NCI-H2196 (cell line): ENCODE data around the gene MYMK.

Source experiments
- DNase-seq: peaks from one replicate; lab custom pipeline; 2025; ENCODE audit not compliant: unreplicated experiment; lab: John Stamatoyannopoulos, UW

MYMK gene

DNA sequence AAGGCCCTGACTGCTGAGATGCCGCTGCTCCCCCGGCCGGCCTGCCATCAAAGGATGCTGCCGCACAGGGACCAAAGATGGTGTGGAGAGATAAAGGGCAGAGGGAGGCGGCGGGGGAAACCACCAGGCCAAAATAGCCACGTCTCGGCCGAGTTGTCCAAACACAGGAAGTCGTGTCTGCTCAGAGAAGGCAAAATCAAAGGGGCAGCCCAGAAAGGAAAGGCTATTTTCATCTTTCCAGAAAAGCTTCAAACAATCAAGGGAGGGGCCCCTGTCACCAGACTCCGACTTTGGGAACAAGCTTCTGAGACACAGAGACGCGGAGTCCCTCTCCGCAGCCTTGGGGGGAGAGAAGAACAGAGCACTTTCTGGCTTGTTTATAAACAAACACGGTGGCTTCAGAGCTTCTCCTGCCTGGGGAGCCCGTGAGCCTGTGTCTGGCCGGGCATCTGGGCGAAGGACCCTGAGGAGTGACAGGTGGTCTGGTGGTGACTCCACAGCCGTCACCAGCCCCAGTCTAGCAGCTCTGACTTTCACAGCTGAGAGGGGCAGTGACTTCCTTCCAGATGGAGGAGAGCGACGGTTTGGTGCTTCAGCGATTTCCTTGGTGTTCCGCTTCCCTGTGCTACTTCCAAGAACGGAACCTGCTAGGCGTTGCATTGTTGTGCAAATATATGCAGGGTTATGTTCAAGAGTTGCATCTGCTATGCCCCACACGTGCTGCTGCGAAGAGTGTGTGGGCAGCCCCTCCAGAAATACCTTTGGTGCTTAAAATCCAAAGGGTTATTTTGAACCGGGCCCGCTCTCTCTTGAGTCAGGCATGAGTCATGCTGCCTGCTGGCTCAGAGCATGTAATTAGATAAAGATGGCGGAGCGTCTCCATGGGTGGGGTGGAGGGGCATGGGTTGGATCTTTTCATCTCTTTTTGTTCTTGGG, 33.7 kb upstream of the MYMK start:
- DNase-seq, result no peak

DNA sequence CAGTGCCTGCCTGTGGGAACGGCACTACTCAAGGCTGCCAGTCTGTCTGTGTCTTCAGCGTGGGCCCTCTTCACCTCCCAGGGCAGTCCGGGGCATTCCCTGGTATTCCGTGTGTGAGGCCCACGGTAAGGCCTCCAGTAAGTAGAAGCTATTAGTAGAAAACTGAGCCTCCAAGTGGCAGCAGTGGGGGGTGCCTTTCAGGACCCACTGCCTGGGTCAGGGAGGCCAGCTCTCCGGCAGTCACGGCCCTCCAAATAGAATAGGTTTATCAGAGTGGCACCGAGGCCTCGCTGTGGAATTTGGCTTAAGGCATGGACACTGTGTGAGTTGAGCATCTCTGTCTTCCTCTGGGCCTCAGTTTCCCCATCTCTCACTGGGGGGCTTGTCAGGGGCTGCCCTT, 32.8 kb upstream of the MYMK start:
- no peak for DNase-seq

DNA sequence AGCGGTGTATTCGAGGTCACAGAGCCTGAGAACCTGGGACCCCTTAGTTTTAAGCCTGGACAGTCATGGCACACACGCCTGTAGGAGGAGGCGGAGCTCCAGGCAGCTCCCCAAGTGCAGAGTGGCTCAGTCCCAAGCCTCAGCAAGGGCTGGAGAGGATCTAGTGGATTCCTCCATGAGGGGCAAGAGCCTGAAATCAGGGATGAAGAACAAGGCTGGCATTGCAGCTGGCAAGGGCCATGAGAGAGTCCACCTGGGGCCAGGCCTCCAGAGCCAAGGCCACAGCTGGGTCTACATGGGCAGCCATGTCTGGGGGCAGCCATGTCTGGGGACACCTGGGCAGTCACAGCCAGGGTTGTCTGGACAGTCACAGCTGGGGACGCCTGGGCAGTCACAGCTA, 31.6 kb upstream of the MYMK start:
- no peak for DNase-seq

DNA sequence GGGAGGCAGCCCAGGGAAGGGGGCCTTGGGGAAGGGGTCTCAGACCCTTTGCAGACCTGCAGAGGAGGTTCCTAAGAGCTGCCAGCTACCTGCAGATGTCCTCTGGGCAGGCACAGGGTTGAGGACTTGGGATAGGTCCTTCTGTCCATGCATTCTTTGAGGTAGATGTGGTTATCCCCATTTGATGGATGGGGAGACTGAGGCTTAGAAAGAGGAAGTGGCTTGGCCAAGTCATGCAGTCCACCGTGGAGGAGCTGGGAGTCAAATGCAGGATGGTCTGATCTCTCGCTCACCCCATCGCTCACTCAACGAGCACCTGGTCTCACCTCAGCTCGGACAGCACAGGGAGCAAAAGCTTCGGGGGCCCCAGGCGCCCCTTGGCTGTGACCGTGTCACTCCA, 30.0 kb upstream of the MYMK start:
- DNase-seq, result no peak

DNA sequence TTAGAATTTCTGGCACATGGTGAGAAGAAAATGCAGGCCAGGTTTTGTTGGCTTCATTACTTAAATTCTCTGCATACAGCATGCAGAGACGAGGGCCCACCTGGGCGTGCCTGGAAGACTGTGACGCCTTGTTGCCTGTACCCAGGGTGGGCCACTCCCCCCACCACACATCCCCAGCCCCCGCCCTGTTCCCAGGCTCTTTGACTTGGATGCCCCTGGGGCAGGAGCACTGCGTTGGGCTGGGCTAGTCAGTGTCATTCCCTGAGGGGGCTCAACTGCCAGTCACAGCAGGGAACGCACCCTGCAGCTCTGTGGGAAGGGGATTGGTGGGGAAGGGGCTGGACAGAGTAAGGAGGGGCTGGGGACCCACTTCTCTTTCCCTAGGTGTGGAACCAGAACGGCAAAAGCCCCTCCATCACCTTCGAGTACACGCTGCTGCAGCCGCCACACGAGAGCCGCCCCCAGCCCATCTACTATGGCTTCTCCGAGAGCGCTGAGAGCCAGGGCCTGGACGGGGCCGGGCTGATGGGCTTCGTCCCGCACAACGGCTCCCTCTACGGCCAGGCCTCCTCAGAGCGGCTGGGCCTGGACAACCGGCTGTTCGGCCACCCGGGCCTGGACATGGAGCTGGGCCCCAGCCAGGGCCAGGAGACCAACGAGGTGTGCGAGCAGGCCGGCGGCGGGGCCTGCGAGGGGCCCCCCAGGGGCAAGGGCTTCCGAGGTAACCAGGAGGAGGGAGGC, 29.4 kb upstream of the MYMK start:
- DNase-seq, result no peak

DNA sequence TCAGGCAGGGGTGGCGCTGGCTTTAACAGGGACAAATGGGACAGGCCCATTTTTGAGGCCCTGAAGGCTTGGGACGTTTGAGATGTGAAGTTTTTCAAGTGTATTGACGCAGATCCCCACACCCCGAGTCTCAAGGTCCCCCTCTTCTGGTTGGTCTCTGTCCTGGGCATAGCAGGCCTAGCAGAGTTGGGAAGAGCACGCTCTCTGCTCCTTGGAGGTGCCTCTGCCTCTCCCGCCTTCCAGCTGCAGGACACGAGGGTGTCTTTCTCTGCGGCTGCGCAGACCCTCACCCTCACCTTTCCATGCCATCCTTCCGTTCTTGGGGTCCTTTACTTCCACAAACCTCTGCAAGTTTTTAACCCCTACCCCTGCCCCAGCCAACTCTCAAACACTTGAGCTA, 28.4 kb upstream of the MYMK start:
- DNase-seq, result no peak

DNA sequence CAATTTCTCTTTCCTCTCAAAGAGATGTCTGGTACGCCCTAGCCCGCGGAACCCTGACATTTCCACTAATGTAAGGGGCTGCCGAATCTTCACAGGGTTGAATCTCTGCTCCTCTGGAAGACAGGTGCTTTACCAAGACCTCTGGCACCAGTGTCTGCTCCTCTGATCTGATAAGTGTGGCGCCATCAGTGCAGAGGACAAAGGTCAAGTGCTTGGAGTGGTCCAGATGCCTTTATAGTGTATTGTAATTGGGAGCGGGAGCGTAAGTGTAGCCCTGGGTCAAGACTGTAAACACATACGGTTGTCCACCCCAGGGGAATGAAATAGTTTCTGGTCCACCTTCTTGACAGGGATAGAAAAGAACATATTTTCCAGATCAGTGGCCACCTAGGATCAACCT, 27.5 kb upstream of the MYMK start:
- no peak for DNase-seq

DNA sequence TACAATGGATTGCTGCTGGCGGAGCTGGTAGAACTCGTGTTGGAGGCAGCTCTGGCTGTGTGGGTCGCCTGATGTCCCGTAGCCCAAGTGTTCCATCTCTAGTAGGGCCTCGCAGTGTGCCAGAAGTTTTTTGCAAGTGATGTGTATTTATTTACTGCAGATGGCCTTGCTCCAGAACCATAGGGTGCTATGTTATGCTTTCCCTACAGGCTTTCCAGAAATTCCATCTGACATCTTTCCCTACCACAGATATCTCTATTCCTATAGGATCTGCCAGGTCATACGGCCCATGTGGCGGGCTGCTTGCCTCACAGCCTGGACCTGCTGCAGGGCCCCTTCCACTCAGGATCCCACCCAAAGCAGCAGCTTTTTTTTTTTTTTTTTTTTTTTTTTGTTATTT, 26.7 kb upstream of the MYMK start:
- no peak for DNase-seq

DNA sequence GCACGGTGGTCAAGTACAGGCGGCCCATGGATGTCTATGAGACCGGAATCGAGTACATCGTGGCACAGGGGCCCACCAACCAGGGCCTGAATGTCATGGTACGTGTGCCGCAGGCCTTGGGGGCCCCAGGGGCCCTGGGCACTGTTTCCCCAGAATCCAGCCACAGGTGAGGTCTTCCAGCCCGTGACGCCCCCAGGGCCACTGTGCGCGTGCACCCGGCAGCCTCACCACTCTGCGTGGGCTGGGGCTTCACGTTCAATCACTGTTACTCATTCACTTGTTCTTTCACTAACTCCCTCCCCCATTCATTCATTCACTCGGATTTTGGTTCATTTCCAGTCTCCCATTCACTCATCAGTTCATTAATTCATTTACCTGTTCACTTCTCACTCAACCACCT, 22.4 kb upstream of the MYMK start:
- DNase-seq, result no peak

DNA sequence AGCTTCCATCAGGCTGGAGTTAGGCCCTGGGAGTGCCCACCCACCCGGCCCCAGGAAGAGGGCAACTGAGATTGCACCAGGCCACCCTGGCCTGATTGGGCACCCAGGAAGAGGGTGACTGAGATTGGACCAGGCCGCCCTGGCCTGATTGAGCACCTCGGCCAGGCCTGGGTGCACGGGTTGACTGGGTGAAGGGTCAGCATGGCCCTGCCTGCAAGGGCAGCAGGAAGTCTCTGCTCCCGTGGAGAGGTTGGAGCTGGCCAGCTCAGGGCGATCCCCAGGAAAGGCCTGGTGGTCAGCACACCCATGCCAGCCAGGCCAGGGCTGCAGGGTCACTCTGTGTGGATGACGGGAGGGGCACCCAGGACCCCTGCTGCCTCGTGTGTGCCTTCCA, 21.5 kb upstream of the MYMK start:
- DNase-seq, result no peak

DNA sequence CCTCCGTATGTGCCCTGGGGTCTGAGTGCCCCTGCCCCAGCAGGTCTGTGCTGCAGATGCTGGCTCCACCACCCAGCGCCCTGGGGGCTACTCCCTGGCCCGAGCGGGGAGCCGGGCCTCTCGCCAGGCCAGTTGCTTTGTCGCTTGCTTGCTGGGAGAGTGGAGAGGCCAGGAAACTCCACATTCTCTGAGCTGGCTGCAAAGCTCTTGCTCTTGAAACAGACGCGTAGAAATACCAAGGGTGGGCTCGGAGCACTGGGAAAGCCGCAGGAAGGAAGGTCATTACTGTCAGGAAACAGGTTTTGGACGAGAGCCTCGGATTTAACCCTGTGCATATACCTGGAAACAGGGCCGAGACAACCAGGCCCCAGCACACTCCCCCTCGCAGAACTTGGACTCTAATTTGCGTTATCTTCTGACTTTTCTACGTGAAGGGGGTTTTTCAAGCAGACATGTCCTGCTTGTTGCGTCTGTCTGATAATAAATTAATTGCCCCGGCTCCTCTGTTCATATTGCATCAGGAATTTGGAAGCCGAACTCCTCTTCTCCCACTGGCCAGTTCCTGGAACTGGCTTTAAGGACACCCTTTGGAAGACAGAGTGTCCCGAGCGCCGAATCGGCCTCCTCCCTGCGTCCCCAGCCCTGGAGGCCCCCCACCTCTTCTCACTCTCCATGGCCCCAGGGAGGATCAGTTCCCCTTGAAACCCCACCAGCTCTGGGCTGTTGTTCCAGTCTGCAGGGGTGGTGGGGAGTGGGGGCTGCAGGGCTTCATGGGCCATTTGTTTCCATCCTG, 20.9 kb upstream of the MYMK start:
- no peak for DNase-seq

DNA sequence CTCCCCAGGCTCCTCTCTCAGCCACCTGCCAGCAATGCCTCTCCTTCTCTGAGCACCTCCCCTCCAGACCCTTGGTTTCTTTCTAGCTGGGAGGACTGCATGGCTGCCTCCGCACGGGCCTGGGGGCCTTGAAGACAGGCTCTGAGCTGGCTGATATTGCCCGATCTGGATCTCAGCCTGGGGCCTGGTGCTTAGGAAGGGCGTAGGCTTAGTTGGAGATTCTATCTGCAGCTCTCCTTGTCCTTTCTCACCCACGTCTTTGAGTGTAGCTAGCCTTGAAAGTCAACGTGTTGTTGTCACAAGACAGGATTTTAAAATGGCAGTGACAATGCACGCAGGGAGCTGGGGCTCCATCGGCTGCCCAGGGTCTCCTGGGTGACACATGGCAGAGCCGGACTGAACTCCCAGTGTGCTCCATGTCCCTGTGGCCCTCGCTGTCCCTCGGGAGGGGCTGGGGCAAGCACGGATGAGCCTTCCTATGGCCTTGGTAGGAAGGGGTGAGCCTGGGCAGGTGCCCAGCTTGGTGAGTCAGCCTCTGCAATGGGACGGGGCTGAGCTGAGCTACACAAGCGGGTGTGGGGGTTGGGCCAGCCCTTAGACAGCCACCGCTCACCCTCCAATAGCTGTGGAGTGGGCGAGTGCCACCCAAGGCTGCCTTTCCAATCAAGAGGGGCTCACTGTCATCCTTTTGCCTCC, 19.2 kb upstream of the MYMK start:
- DNase-seq, result no peak

DNA sequence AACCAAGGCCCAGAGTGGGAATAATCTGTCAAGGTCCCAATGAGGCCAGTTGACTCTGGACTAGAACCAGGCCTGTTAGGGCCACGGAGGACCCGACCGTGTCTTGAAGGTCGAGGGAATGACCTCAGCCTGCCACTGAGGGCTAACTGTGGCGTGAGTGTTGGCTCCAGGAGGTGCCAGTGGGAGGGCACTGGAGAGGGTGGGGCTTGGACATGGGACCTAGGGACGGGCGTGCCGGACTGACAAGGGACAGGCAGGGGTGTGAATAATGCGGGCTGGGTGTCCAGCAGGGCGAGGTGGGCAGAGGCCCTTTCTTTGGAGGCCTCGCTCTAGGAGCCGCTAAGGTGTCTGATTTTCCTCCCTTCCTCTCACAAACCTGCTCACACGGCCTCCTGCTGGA, 17.2 kb upstream of the MYMK start:
- no peak for DNase-seq

DNA sequence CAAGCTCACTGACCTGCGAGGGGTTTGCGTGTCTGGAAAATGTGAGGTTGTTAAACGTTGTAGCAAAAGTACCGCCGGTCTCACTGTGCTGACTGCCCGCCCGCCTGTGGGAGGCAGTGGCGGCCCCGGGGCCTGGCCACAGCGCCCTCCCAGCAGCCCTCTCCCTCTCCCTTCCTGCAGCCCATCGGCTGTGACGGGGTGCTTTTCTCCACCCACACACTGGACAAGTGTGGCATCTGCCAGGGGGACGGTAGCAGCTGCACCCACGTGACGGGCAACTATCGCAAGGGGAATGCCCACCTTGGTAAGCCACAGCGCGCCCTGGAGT, 15.9 kb upstream of the MYMK start:
- DNase-seq, result no peak

DNA sequence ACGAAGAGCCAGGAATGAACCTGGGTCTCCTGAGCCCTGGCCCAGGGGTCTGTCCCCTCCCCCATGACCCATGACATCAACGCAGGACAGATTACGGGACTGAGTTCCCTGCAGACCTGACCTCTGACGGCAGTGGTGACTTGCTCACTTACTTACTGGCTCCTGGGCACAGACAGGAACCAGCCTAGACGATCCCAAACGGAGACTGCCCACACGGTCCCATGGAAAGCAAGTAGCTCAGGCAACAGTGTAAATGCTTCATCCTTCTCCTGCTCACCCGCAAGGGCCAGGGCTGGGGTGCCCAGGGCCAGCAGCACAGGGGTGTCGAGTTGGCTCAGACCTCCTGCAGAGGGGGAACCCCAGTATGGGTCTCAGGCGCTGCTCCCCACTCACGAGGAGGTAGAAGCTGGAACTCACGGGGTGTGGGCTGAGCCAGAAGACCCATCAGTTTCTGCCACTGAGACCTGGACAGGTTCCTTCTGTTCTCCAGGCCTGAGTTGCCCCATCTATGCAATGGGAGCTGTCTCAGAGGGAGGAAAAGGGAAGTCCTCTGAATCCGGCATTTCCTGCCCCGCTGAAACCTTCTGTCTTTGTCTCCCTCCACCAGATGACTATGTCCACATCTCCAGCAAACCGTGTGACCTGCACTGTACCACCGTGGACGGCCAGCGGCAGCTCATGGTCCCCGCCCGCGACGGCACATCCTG, 15.4 kb upstream of the MYMK start:
- DNase-seq, result no peak

DNA sequence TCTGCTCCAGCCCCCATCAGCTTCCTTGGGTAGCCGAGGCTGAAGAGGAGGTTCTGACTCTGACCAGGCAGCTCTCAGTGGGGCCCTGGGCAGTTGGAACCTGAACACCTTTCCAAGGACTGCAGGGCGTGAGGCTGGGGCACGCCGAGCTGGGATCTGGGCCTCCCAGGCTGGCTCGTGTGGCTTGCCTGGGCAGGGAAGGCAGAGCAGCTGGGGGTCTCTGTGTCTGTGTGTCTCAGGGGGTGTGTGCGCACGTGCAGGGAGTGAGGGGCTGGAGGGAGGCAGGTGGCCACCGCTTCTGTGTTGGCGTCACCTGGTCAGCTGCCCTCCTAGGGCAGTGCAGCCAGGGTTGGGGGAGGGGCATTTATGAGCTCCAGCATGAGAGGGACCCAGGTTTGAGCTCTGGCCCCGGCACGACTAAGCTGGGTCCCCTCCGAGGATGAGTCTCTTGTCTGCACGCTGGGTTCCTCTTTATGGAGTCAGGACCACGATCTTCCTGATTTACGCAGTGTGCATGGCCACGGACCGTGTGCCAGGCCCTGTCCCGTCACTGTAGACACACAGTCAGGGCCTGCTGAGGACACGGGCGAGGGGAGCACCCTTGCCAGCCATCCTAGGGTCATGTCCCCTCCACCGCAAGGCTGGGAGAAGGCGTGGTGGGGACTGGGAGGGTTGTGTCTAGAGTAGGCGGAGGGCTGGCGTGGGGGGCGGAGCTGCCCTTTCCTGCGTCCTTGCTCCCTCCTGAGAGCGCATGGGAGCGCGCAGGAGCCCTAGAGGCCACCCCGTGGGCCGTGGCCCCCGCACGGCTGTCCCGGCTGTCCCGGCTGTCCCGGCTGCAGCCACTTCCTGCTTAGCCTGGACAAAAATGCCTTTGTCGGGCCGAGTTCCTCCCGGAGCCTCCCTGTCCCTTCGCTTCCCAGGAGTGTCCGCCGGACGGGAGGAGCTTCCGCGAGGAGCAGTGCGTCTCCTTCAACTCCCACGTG, 14.4 kb upstream of the MYMK start:
- DNase-seq, result no peak

DNA sequence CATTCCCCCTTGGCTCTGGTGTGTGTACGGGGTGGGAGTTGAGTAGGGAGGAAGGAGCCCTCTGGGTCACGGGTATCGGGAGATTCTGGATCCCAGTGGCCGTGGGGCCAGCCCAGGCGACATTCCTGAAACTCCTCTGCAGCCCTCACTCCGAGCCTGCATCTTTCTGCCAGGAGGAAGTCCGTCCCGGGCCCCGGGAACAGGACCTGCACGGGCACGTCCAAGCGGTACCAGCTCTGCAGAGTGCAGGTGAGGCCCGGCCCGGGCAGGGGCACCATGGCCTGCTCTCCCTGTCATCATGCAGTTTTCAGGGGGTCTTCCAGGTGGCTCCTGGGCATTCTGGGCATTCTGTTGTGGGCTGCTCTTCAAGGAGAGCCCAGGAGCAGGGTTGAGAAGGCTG, 13.4 kb upstream of the MYMK start:
- DNase-seq, result no peak

DNA sequence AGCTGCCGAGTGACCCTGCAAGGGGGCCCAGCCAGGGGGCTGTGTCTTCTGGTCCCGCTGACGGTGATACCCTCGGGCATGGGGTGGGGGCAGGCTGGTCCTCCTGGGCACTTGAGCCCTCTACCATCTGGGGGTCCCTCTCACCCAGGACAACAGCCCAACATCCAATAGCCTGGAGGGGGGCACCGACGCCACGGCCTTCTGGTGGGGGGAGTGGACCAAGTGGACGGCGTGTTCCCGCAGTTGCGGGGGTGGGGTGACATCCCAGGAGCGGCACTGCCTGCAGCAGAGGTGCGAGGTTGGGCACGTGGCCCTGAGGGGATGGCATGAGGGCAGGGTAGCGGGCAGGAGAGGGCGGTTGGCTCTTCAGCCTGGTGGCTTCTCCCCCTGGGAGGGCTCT, 12.5 kb upstream of the MYMK start:
- no peak for DNase-seq

DNA sequence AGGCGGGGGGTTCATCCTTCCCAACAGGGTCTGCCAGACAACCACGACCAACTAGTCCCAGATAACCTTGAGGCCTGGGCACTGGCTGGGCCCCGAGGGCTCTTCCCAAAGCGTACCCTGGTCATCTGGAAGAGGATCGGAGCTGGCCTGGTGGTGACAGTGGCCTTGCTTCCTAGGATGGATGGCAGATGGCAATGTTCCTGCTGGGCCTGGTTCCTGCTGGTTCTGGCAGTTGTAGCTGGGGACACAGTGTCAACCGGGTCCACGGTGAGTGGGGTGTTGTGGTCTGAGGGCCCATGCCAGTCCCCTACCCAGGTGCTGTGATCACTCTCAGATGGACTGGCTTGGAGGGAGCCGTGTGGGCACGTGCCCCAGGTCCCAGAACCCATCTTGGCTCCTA, 11.8 kb upstream of the MYMK start:
- no peak for DNase-seq
